ENCODE measurements around the gene ABTB2.
"Not testable (repeated sequence)": the region's sequence is repeated elsewhere in the genome, so short reads cannot be mapped to it uniquely, and the experiment has no call there.

Gene ABTB2

GRCh38 chr11:34182921-34183685, 174.7 kb downstream of the ABTB2 start:
- no peak for DNase-seq

- DNase-seq = no peak
These were observed 175.4 kb downstream of the ABTB2 start for GRCh38 chr11:34182425-34182824.

GRCh38 chr11:34181856-34182405, 175.9 kb downstream of the ABTB2 start:
- no peak for DNase-seq

GRCh38 chr11:34181251-34181650, 176.6 kb downstream of the ABTB2 start:
- no peak for DNase-seq

- not testable (repeated sequence) for DNase-seq
These were observed 177.0 kb downstream of the ABTB2 start for GRCh38 chr11:34180814-34181165.

- DNase-seq = peak; percentile 83
These were observed 177.6 kb downstream of the ABTB2 start for GRCh38 chr11:34180040-34180813.

- DNase-seq = peak; percentile 73
These were observed 178.7 kb downstream of the ABTB2 start for GRCh38 chr11:34179026-34179675.

- no peak for DNase-seq
These were observed 179.5 kb downstream of the ABTB2 start for GRCh38 chr11:34178209-34178821.

GRCh38 chr11:34176751-34177209, 181.0 kb downstream of the ABTB2 start:
- DNase-seq = no peak

- DNase-seq = no peak
These were observed 182.4 kb downstream of the ABTB2 start for GRCh38 chr11:34175284-34176019.

- peak; percentile 70 for DNase-seq
These were observed 183.3 kb downstream of the ABTB2 start for GRCh38 chr11:34174412-34175041.

- no peak for DNase-seq
These were observed 184.8 kb downstream of the ABTB2 start for GRCh38 chr11:34173050-34173449.

GRCh38 chr11:34169686-34170085, 188.1 kb downstream of the ABTB2 start:
- DNase-seq = no peak

GRCh38 chr11:34168642-34169420, 189.0 kb downstream of the ABTB2 start:
- DNase-seq = no peak

- no peak for DNase-seq
These were observed 189.8 kb downstream of the ABTB2 start for GRCh38 chr11:34167961-34168360.

GRCh38 chr11:34166806-34167740, 190.7 kb downstream of the ABTB2 start:
- no peak for DNase-seq

- DNase-seq = no peak
These were observed 191.8 kb downstream of the ABTB2 start for GRCh38 chr11:34165786-34166555.

- no peak for DNase-seq
These were observed 192.7 kb downstream of the ABTB2 start for GRCh38 chr11:34165121-34165520.

- DNase-seq = no peak
These were observed 195.0 kb downstream of the ABTB2 start for GRCh38 chr11:34162856-34163255.

Data from DMS79 treated with DMSO at 0.1 percent for 48 hours (cell line).